Heart left ventricle (tissue), 13 donors: ENCODE measurements around the gene MRM2.

Experiments used
- POLR2A ChIP-seq, 2 donors: fragments of 450-650 bp; IDR thresholded peaks; one replicate each; pipeline ENCODE4 v1.6.1; 2017; ENCODE audit warnings: antibody characterized with exemption in 2 of 2, mild to moderate bottlenecking in 2 of 2, moderate library complexity in 2 of 2
- TF ChIP-seq, protein P1 (sequence below), 12 donors: fragments of 200-600 bp; sonication (generic) in 4 of 12; IDR thresholded peaks; one replicate each; pipeline versions ENCODE4 v1.5.0 to v1.8.0; 2018 to 2022; ENCODE audit warnings: antibody characterized with exemption in 12 of 12, mild to moderate bottlenecking in 5 of 12
- donor health status: ischemic (EF 13 %, LVEDD 7.1; RV severe dilation, severe dysfunction).
- donor health status: DM: no; HTN: yes; CAD: no.
- donor health status: DM: no; HTN: no; CAD: no.
- donor health status: ischemic (EF 25% LVEDD 6.9; RV normal size, moderate dysfunction).
- donor health status: ischemic (EF 25% LVEDD 5.7; RV mildly dilated, moderate dysfunction).
- donor health status: ischemic (EF 35%, LVEDD 5.7; RV mildly dilated, moderate dysfunction).
- donor health status: nonischemic (EF 11% LVEDD 7.7; RV severe dilation, severe dysfunction).
- donor health status: DM: yes; HTN: yes; CAD: no.
- donor health status: PGD.
- donor health status: ischemic (EF 29% LVEDD 5.4; RV normal size, mild dysfunction).
- donor health status: nonischemic (EF 23%, LVEDD 6.1; RV moderate dilation, normal function).

DNA sequence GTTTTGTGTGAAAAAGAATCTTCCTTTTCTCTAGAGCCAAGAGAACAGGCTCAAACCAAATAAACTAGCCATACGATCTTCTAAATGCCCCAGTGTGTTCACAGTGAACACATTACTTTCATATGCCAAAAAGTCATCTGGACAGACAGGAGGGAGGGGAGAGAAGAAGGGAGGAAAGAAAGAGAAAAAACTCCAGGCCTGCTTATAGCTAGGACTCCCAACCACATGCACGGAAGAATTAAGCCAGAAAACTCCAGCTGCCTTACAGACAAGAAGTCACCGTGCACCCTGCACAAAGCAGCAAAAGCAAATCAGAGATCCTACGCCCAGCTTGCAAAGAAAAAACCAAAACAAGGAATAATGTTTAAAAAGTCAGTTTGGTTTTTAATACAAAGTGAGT is 37.9 kb upstream of the MRM2 start:
- TF ChIP-seq, protein P1, sequence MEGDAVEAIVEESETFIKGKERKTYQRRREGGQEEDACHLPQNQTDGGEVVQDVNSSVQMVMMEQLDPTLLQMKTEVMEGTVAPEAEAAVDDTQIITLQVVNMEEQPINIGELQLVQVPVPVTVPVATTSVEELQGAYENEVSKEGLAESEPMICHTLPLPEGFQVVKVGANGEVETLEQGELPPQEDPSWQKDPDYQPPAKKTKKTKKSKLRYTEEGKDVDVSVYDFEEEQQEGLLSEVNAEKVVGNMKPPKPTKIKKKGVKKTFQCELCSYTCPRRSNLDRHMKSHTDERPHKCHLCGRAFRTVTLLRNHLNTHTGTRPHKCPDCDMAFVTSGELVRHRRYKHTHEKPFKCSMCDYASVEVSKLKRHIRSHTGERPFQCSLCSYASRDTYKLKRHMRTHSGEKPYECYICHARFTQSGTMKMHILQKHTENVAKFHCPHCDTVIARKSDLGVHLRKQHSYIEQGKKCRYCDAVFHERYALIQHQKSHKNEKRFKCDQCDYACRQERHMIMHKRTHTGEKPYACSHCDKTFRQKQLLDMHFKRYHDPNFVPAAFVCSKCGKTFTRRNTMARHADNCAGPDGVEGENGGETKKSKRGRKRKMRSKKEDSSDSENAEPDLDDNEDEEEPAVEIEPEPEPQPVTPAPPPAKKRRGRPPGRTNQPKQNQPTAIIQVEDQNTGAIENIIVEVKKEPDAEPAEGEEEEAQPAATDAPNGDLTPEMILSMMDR (IDR thresholded peaks at IDR 0.05), result no peak
- TF ChIP-seq POLR2A (IDR thresholded peaks at IDR 0.05), result no peak
